HG02943 (cell line): ENCODE data around the gene RNF208.
"Not testable (repeated sequence)": the region's sequence is repeated elsewhere in the genome, so short reads cannot be mapped to it uniquely, and the experiment has no call there.

Source experiments
- ATAC-seq: cut with Tn5 transposase; IDR thresholded peaks from one replicate; pipeline ENCODE4 v1.9.1; 2021; ENCODE audit warnings: mild to moderate bottlenecking, low read depth, moderate library complexity; ENCODE audit not compliant: unreplicated experiment

RNF208 gene

GRCh38 chr9:137240318-137240840 is 18.3 kb upstream of the RNF208 start:
- ATAC-seq = peak; percentile 13

GRCh38 chr9:137239541-137240200 is 17.6 kb upstream of the RNF208 start:
- ATAC-seq = not testable (repeated sequence)

- ATAC-seq = no peak
These were observed 16.0 kb upstream of the RNF208 start for GRCh38 chr9:137237759-137238726.

- no peak for ATAC-seq
These were observed 14.9 kb upstream of the RNF208 start for GRCh38 chr9:137236936-137237421.

GRCh38 chr9:137236238-137236935 is 14.3 kb upstream of the RNF208 start:
- no peak for ATAC-seq

GRCh38 chr9:137235424-137236237 is 13.6 kb upstream of the RNF208 start:
- ATAC-seq = no peak

GRCh38 chr9:137234758-137235423 is 12.9 kb upstream of the RNF208 start:
- no peak for ATAC-seq

GRCh38 chr9:137234055-137234697 is 12.1 kb upstream of the RNF208 start:
- no peak for ATAC-seq

- no peak for ATAC-seq
These were observed 11.3 kb upstream of the RNF208 start for GRCh38 chr9:137233143-137233980.

GRCh38 chr9:137232510-137232909 is 10.5 kb upstream of the RNF208 start:
- no peak for ATAC-seq

GRCh38 chr9:137232101-137232500 is 10.1 kb upstream of the RNF208 start:
- no peak for ATAC-seq

GRCh38 chr9:137231372-137232039 is 9.5 kb upstream of the RNF208 start:
- no peak for ATAC-seq

- no peak for ATAC-seq
These were observed 8.8 kb upstream of the RNF208 start, which contains the start of gene SLC34A3 for GRCh38 chr9:137230705-137231371. SLC34A3 (plus strand) TSS chr9:137230901; CDS start chr9:137231703, 802 bp downstream.

GRCh38 chr9:137229903-137230704 is 8.1 kb upstream of the RNF208 start:
- ATAC-seq = no peak

GRCh38 chr9:137228968-137229896 is 7.2 kb upstream of the RNF208 start:
- no peak for ATAC-seq
